K562 (cell line): ENCODE measurements around the gene DNAJC17. TPM values are rescaled to one million over a fixed set of nuclear protein-coding genes. Genes with fewer than 3 reads are reported as not detected.

ENCODE experiments used
- ATAC-seq: fragments of 200-7000 bp; cut with Tn5 transposase; 3 replicates; pipeline ENCODE4 v1.9.1; 2020; ENCODE audit warnings: moderate library complexity
- BruUV-seq: library from RNA; stranded (reverse); fragments of 400-500 nt; replicated peaks from 2 replicates; lab custom pipeline; 2021; lab: Mats Ljungman, UMichigan
- CTCF ChIA-PET: fragments of 300-600 bp; formaldehyde crosslinking; extraction: SDS; loops from one replicate; lab custom pipeline; 2021; ENCODE audit warnings: low intra/inter-chr PET ratio; lab: Yijun Ruan, JAX
- POLR2A ChIA-PET: fragments of 300-600, 350-650 bp; sonication (Branson Sonifier 250); formaldehyde crosslinking; extraction: SDS; loops from one replicate; lab custom pipeline; 2021; ENCODE audit warnings: antibody characterized with exemption, inconsistent platforms; lab: Yijun Ruan, JAX
- DNase-seq, 4 experiments: peaks; one replicate each; pipeline versions ENCODE4 v3.0.0 to v3.0.0-alpha.2; 2011 to 2018; ENCODE audit warnings: low spot score in 3 of 4, mixed read lengths in 3 of 4; ENCODE audit errors: extremely low read depth in 1 of 4
- FAIRE-seq: peaks from 2 replicates; lab custom pipeline; 2011; peaks lifted over from hg19 to GRCh38; lab: Jason Lieb, UNC
- H2AFZ ChIP-seq: 2 replicates; pipeline ENCODE4 v1.6.0; 2011; ENCODE audit warnings: low read depth, low read length, control low read depth, inconsistent platforms
- H3K27ac ChIP-seq: fragments of 200-600 bp; 3 replicates; pipeline ENCODE4 v1.8.0; 2011; ENCODE audit warnings: low read depth, mild to moderate bottlenecking, control low read depth, inconsistent platforms, low read length, moderate library complexity, mixed read lengths; ENCODE audit errors: extremely low read depth
- H3K27me3 ChIP-seq, 2 experiments: fragments of 300-600 bp in 1 of 2; 2 replicates in 1 of 2; 3 replicates in 1 of 2; pipeline versions ENCODE4 v1.6.0 to v1.8.0; 2011; ENCODE audit warnings: inconsistent platforms in 2 of 2, low read length in 2 of 2, mild to moderate bottlenecking in 1 of 2, mixed read lengths in 1 of 2, moderate library complexity in 1 of 2; ENCODE audit not compliant: control insufficient read depth in 2 of 2, insufficient read depth in 2 of 2
- H3K36me3 ChIP-seq: fragments of 300-600 bp; 3 replicates; pipeline ENCODE4 v1.8.0; 2011; ENCODE audit warnings: mild to moderate bottlenecking, low read length, inconsistent platforms; ENCODE audit not compliant: control insufficient read depth, insufficient read depth
- H3K4me1 ChIP-seq, 2 experiments: fragments of 200-600 bp in 1 of 2; replicated peaks in 1 of 2; 2 replicates in 1 of 2; 3 replicates in 1 of 2; pipeline versions ENCODE4 v1.5.1 to v1.8.0; 2011; ENCODE audit warnings: inconsistent platforms in 2 of 2, low read length in 2 of 2, mild to moderate bottlenecking in 1 of 2, mixed read lengths in 1 of 2, moderate library complexity in 1 of 2; ENCODE audit not compliant: control insufficient read depth in 2 of 2, insufficient read depth in 2 of 2
- H3K4me2 ChIP-seq: 2 replicates; pipeline ENCODE4 v1.6.1; 2011; ENCODE audit warnings: low read length, control low read depth, inconsistent platforms, mixed read lengths; ENCODE audit not compliant: insufficient read depth
- H3K4me3 ChIP-seq: fragments of 200-600 bp; sonication (generic), shearing (Covaris generic); 2 replicates; pipeline ENCODE4 v1.5.1; 2016; ENCODE audit warnings: control low read depth, inconsistent platforms
- H3K79me2 ChIP-seq: fragments of 200-600 bp; 3 replicates; pipeline ENCODE4 v1.8.0; 2011; ENCODE audit warnings: low read length, inconsistent platforms; ENCODE audit not compliant: control insufficient read depth, insufficient read depth
- H3K9ac ChIP-seq, 2 experiments: 2 replicates each; pipeline versions ENCODE4 v1.6.0 to v1.6.1; 2011; ENCODE audit warnings: low read depth in 2 of 2, low read length in 2 of 2, control low read depth in 1 of 2, inconsistent platforms in 1 of 2, mild to moderate bottlenecking in 1 of 2, mixed read lengths in 1 of 2; ENCODE audit not compliant: insufficient read depth in 1 of 2
- H3K9me1 ChIP-seq: one replicate; pipeline ENCODE4 v1.6.0; 2011; ENCODE audit warnings: inconsistent platforms, mild to moderate bottlenecking, low read length, moderate library complexity; ENCODE audit not compliant: control insufficient read depth, insufficient read depth
- H3K9me3 ChIP-seq: replicated peaks from 2 replicates; pipeline ENCODE4 v1.5.1; 2011; ENCODE audit warnings: low read depth, low read length, inconsistent platforms; ENCODE audit not compliant: control insufficient read depth, insufficient read depth
- H4K20me1 ChIP-seq: replicated peaks from 2 replicates; pipeline ENCODE4 v1.6.1; 2011; ENCODE audit warnings: low read length, inconsistent platforms, mixed read lengths; ENCODE audit not compliant: control insufficient read depth, insufficient read depth
- ARID2 ChIP-seq: fragments of 450-650 bp; IDR thresholded peaks from 2 replicates; pipeline ENCODE4 v1.6.1; 2017; ENCODE audit warnings: antibody characterized with exemption, mild to moderate bottlenecking
- CC2D1A ChIP-seq: fragments of 450-650 bp; IDR thresholded peaks from 2 replicates; pipeline ENCODE4 v1.6.1; 2017; ENCODE audit warnings: mild to moderate bottlenecking
- CREM ChIP-seq: IDR thresholded peaks from 2 replicates; pipeline ENCODE4 v1.6.1; 2014; ENCODE audit warnings: antibody characterized with exemption, low read depth
- CTCF ChIP-seq, 3 experiments: IDR thresholded peaks in 2 of 3; conservative IDR thresholded peaks in 1 of 3; 2 replicates each; pipeline ENCODE4 v1.5.1; 2011 to 2012; ENCODE audit warnings: low read length in 3 of 3, mild to moderate bottlenecking in 3 of 3, control low read depth in 2 of 3, improper control_type of control experiment in 1 of 3, inconsistent platforms in 1 of 3, low read depth in 1 of 3, mixed read lengths in 1 of 3, moderate library complexity in 1 of 3; ENCODE audit not compliant: insufficient read depth in 2 of 3
- GABPA ChIP-seq: fragments of 200-800 bp; sonication (Bioruptor generic); conservative IDR thresholded peaks from 2 replicates; pipeline ENCODE4 v1.6.1; 2016; ENCODE audit warnings: low read depth, missing genetic modification characterization, missing compliant biosample characterization
- IFI16 ChIP-seq: fragments of 250-450 bp; sonication (Bioruptor Pico); IDR thresholded peaks from 2 replicates; pipeline ENCODE4 v2.1.2; 2022; ENCODE audit warnings: mild to moderate bottlenecking, inconsistent platforms
- KDM4B ChIP-seq, 2 experiments: fragments of 450-650 bp in 1 of 2; sonication (generic) in 1 of 2; IDR thresholded peaks; 2 replicates each; pipeline ENCODE4 v1.6.1; 2016 to 2017; ENCODE audit warnings: borderline replicate concordance in 2 of 2, antibody characterized with exemption in 1 of 2, low read depth in 1 of 2, mild to moderate bottlenecking in 1 of 2
- MAFF ChIP-seq: IDR thresholded peaks from 2 replicates; pipeline ENCODE4 v1.6.1; 2012; ENCODE audit warnings: low read length, improper control_type of control experiment
- MAX ChIP-seq: sonication (generic); formaldehyde crosslinking; IDR thresholded peaks from 2 replicates; pipeline ENCODE4 v1.9.0; 2022; ENCODE audit warnings: mild to moderate bottlenecking, missing genetic modification reagents
- MTA1 ChIP-seq: fragments of 450-650 bp; IDR thresholded peaks from 2 replicates; pipeline ENCODE4 v1.6.1; 2017; ENCODE audit warnings: borderline replicate concordance
- MYNN ChIP-seq, 2 experiments: sonication (generic); formaldehyde crosslinking in 1 of 2; IDR thresholded peaks; 2 replicates each; pipeline versions ENCODE4 v1.5.0 to v1.6.1; 2016 to 2020; ENCODE audit warnings: antibody characterized with exemption in 1 of 2, missing genetic modification reagents in 1 of 2
- POLR2G ChIP-seq: fragments of 200-400 bp; formaldehyde crosslinking; IDR thresholded peaks from 2 replicates; pipeline ENCODE4 v1.6.1; 2017; ENCODE audit warnings: low read depth, mild to moderate bottlenecking, antibody characterized with exemption, low read length, moderate library complexity
- RAD21 ChIP-seq, 2 experiments: fragments of 250-450 bp in 1 of 2; fragments of 450-650 bp in 1 of 2; sonication (Bioruptor Pico) in 1 of 2; formaldehyde crosslinking in 1 of 2; IDR thresholded peaks in 1 of 2; conservative IDR thresholded peaks in 1 of 2; 2 replicates each; pipeline versions ENCODE4 v1.4.0 to v1.8.0; 2020 to 2022; ENCODE audit warnings: mild to moderate bottlenecking in 2 of 2, moderate library complexity in 1 of 2
- SPI1 ChIP-seq: IDR thresholded peaks from 2 replicates; pipeline ENCODE4 v1.6.1; 2011; ENCODE audit warnings: low read depth, low read length, control low read depth, borderline replicate concordance
- ZBTB34 ChIP-seq: fragments of 250-450 bp; sonication (Bioruptor Pico); IDR thresholded peaks from 2 replicates; pipeline ENCODE4 v1.8.0; 2021; ENCODE audit warnings: mild to moderate bottlenecking, moderate library complexity
- ZEB2 ChIP-seq: fragments of 450-650 bp; IDR thresholded peaks from 2 replicates; pipeline ENCODE4 v1.6.1; 2016
- ZNF197 ChIP-seq: fragments of 200-800 bp; sonication (Bioruptor generic); IDR thresholded peaks from 2 replicates; pipeline ENCODE4 v1.6.1; 2016; ENCODE audit warnings: low read depth, missing genetic modification characterization, missing compliant biosample characterization
- ZNF263 ChIP-seq: sonication (generic); formaldehyde crosslinking; IDR thresholded peaks from 2 replicates; pipeline ENCODE4 v1.8.0; 2022; ENCODE audit warnings: mild to moderate bottlenecking, missing genetic modification reagents, borderline replicate concordance
- WGBS: fragments of 100-300 bp; shearing (Covaris generic); methylation state at CpG from one replicate; pipeline ENCODE4 v1.1.6; 2016; ENCODE audit warnings: low coverage, mixed read lengths; ENCODE audit not compliant: insufficient coverage; ENCODE audit errors: missing lambda C conversion rate; 5-methylcytosine and 5-hydroxymethylcytosine counted together
- in situ Hi-C: fragments of 300-500 bp; cut with MboI; formaldehyde crosslinking; loops from 4 replicates; pipeline ENCODE4 v1.15.0; 2018; ENCODE audit warnings: inconsistent platforms, mixed read lengths
- intact Hi-C: fragments of 100-400 bp; cut with micrococcal nuclease; formaldehyde crosslinking; loops from 2 replicates; pipeline ENCODE4 v1.14.2; 2022
- polyA plus RNA-seq, 8 experiments: library from polyadenylated mRNA; depleted of rRNA in 4 of 8; stranded (reverse) in 5 of 8; unstranded in 3 of 8; fragments of >200 nt; fragmentation: Nextera tagmentation in 2 of 8; fragmentation: Illumina TruSeq in 1 of 8; extraction: Ambion mirVana in 2 of 8; extraction: Trizol in 1 of 8; gene quantifications; 2 replicates each; pipeline versions ENCODE4 v1.2.1 to v1.2.3, GENCODE V29; 2011 to 2014; ENCODE audit warnings: inconsistent platforms in 1 of 8, missing spikeins in 1 of 8
- total RNA-seq, 7 experiments: library from RNA; depleted of rRNA in 6 of 7; stranded (reverse); fragments of >200 nt in 6 of 7; fragmentation: Illumina TruSeq in 2 of 7; extraction: Trizol in 2 of 7; gene quantifications; 2 replicates each; pipeline versions ENCODE4 v1.2.1 to v1.2.3, GENCODE V29; 2011 to 2021; ENCODE audit warnings: low replicate concordance in 1 of 7

Gene DNAJC17
- total and polyA plus RNA-seq, 9 of the 15 experiments (the other 6 are each of a cell fraction or from before 2014, with no cell fraction given): 2.4 to 79.4 (median 44.2) TPM

GRCh38 chr15:40782609-40783227 lies 24.6 kb downstream of the DNAJC17 start:
- no peaks in the 10 kb centered on the region for H3K9me1 ChIP-seq
- H3K27me3 ChIP-seq: no peaks in the 10 kb centered on the region
- ATAC-seq (peak; percentile 99), FAIRE-seq (no peak), DNase-seq (peak; percentile 40 to 70 (median 58))
- no TSS peak for BruUV-seq
- no peak overlapping the region for H3K4me3 ChIP-seq
- intact Hi-C loops: loop anchor here (2.0 to 10.0 kb wide), 3 partner anchors 36 to 268 kb away; no protein-coding TSS in a partner anchor
- H3K4me1 ChIP-seq: peaks cover 3 to 4% of the 10 kb centered on the region in 2 experiments; a peak in 2 of 5 replicates
- CTCF ChIA-PET: interaction anchor here (0.6 to 1.9 kb wide), 8 partner anchors 24 to 263 kb away, joined by 3 to 17 read pairs (median 6); no protein-coding TSS in a partner anchor
- no peak overlapping the region for H2AFZ ChIP-seq
- POLR2A ChIA-PET: interaction anchor here (0.5 to 1.5 kb wide), 8 partner anchors 10 to 88 kb away, joined by 3 to 9 read pairs (median 4); partner anchors contain the start of genes C15orf62, DNAJC17, GCHFR and RAD51
- H3K4me2 ChIP-seq: no peak overlapping the region
- WGBS: 26% methylated on average over 8 of the region's 8 CpGs
- no peaks in the 10 kb centered on the region for H3K9me3 ChIP-seq
- peak overlapping the region in 1 of 2 experiments; percentile 54; a peak in 1 of 4 replicates for H3K9ac ChIP-seq
- H3K27ac ChIP-seq: no peak overlapping the region
- no peaks in the 10 kb centered on the region for H4K20me1 ChIP-seq
- in situ Hi-C loops: no loop called here
- peaks cover 24% of the 10 kb centered on the region; the same call in 2 of the 3 replicates for H3K36me3 ChIP-seq
- no peaks in the 10 kb centered on the region; the same call in 2 of the 3 replicates for H3K79me2 ChIP-seq
- no peak for TF ChIP-seq ZBTB34 (CRISPR knock-in tag)
- TF ChIP-seq SPI1: no peak
- TF ChIP-seq CTCF (IDR thresholded peaks at IDR 0.05 in 2 of 3, conservative IDR thresholded peaks at IDR 0.05 in 1 of 3; ENCODE audit: insufficient read depth in 2 of 3, low read depth in 1 of 3, low read length in 3 of 3): peak; percentile 85 to 90 (median 90)
- peak; percentile 25; the same call in 1 of the 2 replicates for TF ChIP-seq POLR2G
- TF ChIP-seq MTA1: no peak
- TF ChIP-seq MAFF: no peak
- peak; percentile 52; the same call in 1 of the 2 replicates for TF ChIP-seq MAX
- no peak for TF ChIP-seq ZNF197
- TF ChIP-seq IFI16 (CRISPR knock-in tag): no peak
- TF ChIP-seq KDM4B (IDR thresholded peaks at IDR 0.05; ENCODE audit: borderline replicate concordance in 2 of 2, low read depth in 1 of 2): peak in 1 of 2 experiments; percentile 40; a peak in 1 of 4 replicates
- peak; percentile 88 to 90 for TF ChIP-seq RAD21 (CRISPR knock-in tag; conservative IDR thresholded peaks at IDR 0.05 in 1 of 2, IDR thresholded peaks at IDR 0.05 in 1 of 2)
- peak; percentile 49; the same call in 1 of the 2 replicates for TF ChIP-seq ARID2
- TF ChIP-seq ZEB2: peak; percentile 29; the same call in 1 of the 2 replicates
- TF ChIP-seq MYNN (IDR thresholded peaks at IDR 0.05): 0 out of 2 replicates have a peak, but pooled peaks have one; percentile 36
- TF ChIP-seq MYNN (CRISPR knock-in tag; IDR thresholded peaks at IDR 0.05): no peak
- peak; percentile 45; the same call in 1 of the 2 replicates for TF ChIP-seq ZNF263
- 0 out of 2 replicates have a peak, but pooled peaks have one; percentile 8 for TF ChIP-seq CREM
- TF ChIP-seq GABPA (tag): no peak
- TF ChIP-seq CC2D1A: 0 out of 2 replicates have a peak, but pooled peaks have one; percentile 31
